OCI-LY7 (cell line): Measurements from ENCODE around the gene CSNK1G1.

Source experiments
- EZH2phosphoT487 ChIP-seq: fragments of 200-600 bp; sonication (generic); IDR thresholded peaks from 2 replicates; pipeline ENCODE4 v1.6.1; 2018; ENCODE audit warnings: low read depth, borderline replicate concordance, mild to moderate bottlenecking, mixed run types, antibody characterized with exemption, low read length, moderate library complexity, mixed read lengths
- TF ChIP-seq, protein P1 (sequence below): fragments of 200-600 bp; sonication (generic); conservative IDR thresholded peaks from 2 replicates; pipeline ENCODE4 v1.5.1; 2014; ENCODE audit warnings: mild to moderate bottlenecking, antibody characterized with exemption, low read length, moderate library complexity, mixed read lengths

DNA sequence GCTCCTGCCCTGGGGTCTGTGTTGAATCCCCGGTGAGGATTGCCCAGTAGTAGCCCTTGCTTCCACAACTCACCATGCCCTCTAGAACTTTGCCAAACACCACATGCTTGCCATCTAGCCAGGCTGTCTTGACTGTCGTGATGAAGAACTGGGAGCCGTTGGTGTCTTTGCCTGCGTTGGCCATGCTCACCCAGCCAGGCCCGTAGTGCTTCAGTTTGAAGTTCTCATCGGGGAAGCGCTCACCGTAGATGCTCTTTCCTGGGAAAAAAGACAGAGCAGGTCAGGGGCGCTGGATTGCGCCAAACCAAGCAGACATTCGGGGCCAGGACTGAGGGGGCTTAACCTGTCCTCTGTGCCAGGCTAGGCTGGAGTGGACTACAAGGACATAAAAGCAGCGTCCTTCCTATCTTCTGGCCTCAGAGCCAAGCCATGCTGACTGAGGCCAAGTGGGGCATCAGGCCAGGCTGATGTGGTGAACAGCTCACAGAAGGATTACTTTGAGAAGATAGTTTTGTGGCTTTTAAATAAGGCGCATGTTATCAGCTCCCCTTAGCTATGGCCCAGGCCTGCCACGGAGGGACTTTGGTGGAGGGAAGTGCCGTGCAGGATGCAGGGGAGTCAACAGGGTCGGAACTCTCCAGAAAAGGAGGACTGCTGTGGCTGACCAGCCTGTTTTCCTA lies 199.2 kb downstream of the CSNK1G1 start:
- TF ChIP-seq, protein P1, sequence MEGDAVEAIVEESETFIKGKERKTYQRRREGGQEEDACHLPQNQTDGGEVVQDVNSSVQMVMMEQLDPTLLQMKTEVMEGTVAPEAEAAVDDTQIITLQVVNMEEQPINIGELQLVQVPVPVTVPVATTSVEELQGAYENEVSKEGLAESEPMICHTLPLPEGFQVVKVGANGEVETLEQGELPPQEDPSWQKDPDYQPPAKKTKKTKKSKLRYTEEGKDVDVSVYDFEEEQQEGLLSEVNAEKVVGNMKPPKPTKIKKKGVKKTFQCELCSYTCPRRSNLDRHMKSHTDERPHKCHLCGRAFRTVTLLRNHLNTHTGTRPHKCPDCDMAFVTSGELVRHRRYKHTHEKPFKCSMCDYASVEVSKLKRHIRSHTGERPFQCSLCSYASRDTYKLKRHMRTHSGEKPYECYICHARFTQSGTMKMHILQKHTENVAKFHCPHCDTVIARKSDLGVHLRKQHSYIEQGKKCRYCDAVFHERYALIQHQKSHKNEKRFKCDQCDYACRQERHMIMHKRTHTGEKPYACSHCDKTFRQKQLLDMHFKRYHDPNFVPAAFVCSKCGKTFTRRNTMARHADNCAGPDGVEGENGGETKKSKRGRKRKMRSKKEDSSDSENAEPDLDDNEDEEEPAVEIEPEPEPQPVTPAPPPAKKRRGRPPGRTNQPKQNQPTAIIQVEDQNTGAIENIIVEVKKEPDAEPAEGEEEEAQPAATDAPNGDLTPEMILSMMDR, result no peak
- TF ChIP-seq EZH2phosphoT487, result no peak
